ENCODE data around the gene PLEKHO2.

The PLEKHO2 gene

DNA sequence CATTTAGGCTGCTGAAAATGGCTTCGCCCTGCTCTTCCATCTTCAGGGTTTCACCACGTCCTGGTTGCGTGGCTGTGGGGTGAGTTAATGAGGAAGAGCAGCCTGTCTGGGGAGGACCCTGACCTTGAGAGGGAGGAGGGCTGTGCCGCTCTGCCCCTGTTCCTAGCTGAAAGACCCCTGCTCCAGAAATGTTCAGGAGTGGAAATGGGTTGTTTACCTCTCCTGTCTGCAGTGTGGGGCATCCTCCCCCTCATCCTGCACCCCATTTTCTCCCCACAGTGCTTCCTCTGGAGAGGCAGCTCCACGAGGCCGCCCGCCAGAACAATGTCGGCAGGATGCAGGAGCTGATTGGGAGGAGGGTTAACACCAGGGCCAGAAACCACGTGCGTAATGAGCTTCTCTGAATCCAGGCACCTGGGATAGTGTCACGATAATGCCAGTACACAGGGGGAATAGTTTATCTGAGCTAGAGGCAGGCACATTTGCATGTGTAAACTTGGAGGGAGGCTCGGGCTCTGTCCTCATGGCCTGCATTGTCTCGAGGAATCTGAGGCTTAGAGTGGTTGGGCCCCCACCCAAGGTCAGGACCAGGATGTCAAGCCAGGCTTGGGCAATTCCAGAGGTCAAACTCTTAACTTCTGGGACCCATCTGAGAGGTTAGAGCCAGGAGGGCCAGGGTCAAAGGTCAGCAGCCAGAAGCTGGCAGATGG lies 74.0 kb downstream of the PLEKHO2 start:
- H3K4me3 ChIP-seq (ENCODE audit: low read length), result no peak overlapping the region
- TF ChIP-seq ZNF274 (IDR thresholded peaks at IDR 0.05; ENCODE audit: low read depth, low read length), result no peak

DNA sequence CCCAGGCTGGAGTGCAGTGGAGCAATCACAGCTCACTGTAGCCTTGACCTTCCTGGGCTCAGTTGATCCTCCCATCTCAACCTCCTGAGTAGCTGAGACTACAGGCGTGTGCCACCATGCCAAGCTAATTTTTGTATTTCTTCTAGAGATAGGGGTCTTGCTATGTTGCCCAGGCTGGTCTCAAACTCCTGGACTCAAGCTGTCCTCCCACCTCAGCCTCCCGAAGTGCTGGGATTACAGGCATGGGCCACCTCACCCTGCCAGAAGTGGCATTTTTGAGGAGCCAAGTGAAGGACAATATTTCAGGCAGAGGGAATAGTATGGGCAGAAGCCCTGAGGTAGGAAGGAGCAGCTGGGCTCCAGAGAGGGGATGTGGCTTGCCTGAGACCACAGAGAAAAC lies 74.7 kb downstream of the PLEKHO2 start:
- H3K4me3 ChIP-seq (ENCODE audit: low read length), result no peak overlapping the region
- TF ChIP-seq ZNF274 (IDR thresholded peaks at IDR 0.05; ENCODE audit: low read depth, low read length), result no peak

DNA sequence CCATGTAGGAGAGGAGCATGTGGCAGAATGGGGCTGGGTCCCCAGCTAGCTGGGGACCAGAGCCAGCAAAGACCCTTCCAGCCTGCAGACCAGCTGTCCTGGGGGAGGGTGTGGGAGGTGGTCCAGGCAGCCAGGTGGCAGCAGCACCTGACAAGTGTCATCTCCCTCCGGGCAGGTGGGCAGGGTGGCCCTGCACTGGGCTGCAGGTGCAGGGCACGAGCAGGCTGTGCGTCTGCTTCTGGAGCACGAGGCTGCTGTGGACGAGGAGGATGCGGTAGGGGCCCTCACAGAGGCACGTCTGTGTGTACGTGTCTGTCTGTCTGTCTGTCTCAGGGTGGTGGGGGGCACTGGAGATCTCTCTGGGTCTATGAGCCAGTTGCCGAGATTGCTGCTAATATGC lies 75.5 kb downstream of the PLEKHO2 start:
- H3K4me3 ChIP-seq (ENCODE audit: low read length), result no peak overlapping the region
- TF ChIP-seq ZNF274 (IDR thresholded peaks at IDR 0.05; ENCODE audit: low read depth, low read length), result no peak

Measured in GM08714 (cell line).